OCI-LY3 (cell line): ENCODE results near the gene RWDD4.

ENCODE experiments used
- H2AFZ ChIP-seq: fragments of 200-600, 300-600 bp; shearing (Covaris generic); 2 replicates; pipeline ENCODE4 v1.6.0; 2014; ENCODE audit warnings: antibody characterized with exemption, low read depth, low read length
- H3K27ac ChIP-seq: fragments of 200-600, 300-600 bp; sonication (generic); 2 replicates; pipeline ENCODE4 v1.5.1; 2014; ENCODE audit warnings: mild to moderate bottlenecking, low read length, moderate library complexity, mixed read lengths
- H3K27me3 ChIP-seq: fragments of 200-600, 300-600 bp; sonication (generic); 2 replicates; pipeline ENCODE4 v1.6.1; 2014; ENCODE audit warnings: low read depth, low read length, mixed read lengths
- H3K36me3 ChIP-seq: fragments of 200-600, 300-600 bp; sonication (generic); replicated peaks from 2 replicates; pipeline ENCODE3; 2014; ENCODE audit warnings: low read depth, low read length, mixed read lengths
- H3K4me1 ChIP-seq: fragments of 300-600, 200-600 bp; sonication (generic); 2 replicates; pipeline ENCODE4 v1.6.1; 2014; ENCODE audit warnings: low read length, mixed read lengths
- H3K4me2 ChIP-seq: fragments of 200-600, 300-600 bp; sonication (generic); 2 replicates; pipeline ENCODE4 v1.6.1; 2014; ENCODE audit warnings: low read length, mixed read lengths
- H3K4me3 ChIP-seq: fragments of 300-600, 200-600 bp; sonication (generic); 2 replicates; pipeline ENCODE4 v1.5.1; 2014; ENCODE audit warnings: antibody characterized with exemption, mild to moderate bottlenecking, low read length, moderate library complexity
- H3K79me2 ChIP-seq: fragments of 300-600, 200-600 bp; shearing (Covaris generic); 2 replicates; pipeline ENCODE4 v1.6.1; 2014; ENCODE audit warnings: mild to moderate bottlenecking, low read length, mixed read lengths
- H3K9ac ChIP-seq: fragments of 300-600, 200-600 bp; shearing (Covaris generic); 2 replicates; pipeline ENCODE4 v1.6.0; 2014; ENCODE audit warnings: mild to moderate bottlenecking, low read length, moderate library complexity
- H3K9me3 ChIP-seq: fragments of 200-600, 300-600 bp; shearing (Covaris generic); 2 replicates; pipeline ENCODE4 v1.6.1; 2014; ENCODE audit warnings: low read length, mixed read lengths; ENCODE audit not compliant: insufficient read depth
- H4K20me1 ChIP-seq: fragments of 200-600, 300-600 bp; sonication (generic); 2 replicates; pipeline ENCODE4 v1.6.1; 2016; ENCODE audit warnings: low read length, mixed read lengths; ENCODE audit not compliant: insufficient read depth
- CTCF ChIP-seq: fragments of 200-600, 300-600 bp; sonication (generic); IDR thresholded peaks from 2 replicates; pipeline ENCODE4 v1.5.1; 2014; ENCODE audit warnings: antibody characterized with exemption, low read length, low read depth
- EZH2phosphoT487 ChIP-seq: fragments of 200-600 bp; shearing (Covaris generic); IDR thresholded peaks from 2 replicates; pipeline ENCODE4 v1.6.1; 2018; ENCODE audit warnings: antibody characterized with exemption, mixed run types, low read depth

Gene RWDD4

GRCh38 chr4:183659029-183659871 lies at the start of gene RWDD4, which contains the start of gene TRAPPC11:
Gene RWDD4, minus strand, starts transcription at chr4:183659185. Its CDS starts 233 bp downstream, at chr4:183658952.
Gene TRAPPC11, plus strand, starts transcription at chr4:183659293. Its CDS starts 4,575 bp downstream, at chr4:183663868.
- peak within 1 kb of the TSS; percentile 72 for H3K4me2 ChIP-seq
- H4K20me1 ChIP-seq = no peaks in the 10 kb centered on the region
- TF ChIP-seq CTCF = no peak
- no peak for TF ChIP-seq EZH2phosphoT487
- H3K4me3 ChIP-seq = peak within 1 kb of the TSS; percentile 86
- no peak within 1 kb of the TSS for H2AFZ ChIP-seq
- H3K27ac ChIP-seq = peak within 1 kb of the TSS; percentile 42
- H3K36me3 ChIP-seq = no peaks in the 10 kb centered on the region
- peaks cover 29% of the 10 kb centered on the region for H3K79me2 ChIP-seq
- H3K4me1 ChIP-seq = 0 out of 2 replicates have a peak, but pooled peaks cover 3% of the 10 kb centered on the region
- H3K9me3 ChIP-seq = no peaks in the 10 kb centered on the region
- no peaks in the 10 kb centered on the region for H3K27me3 ChIP-seq
- H3K9ac ChIP-seq = peak within 1 kb of the TSS; percentile 66

DNA sequence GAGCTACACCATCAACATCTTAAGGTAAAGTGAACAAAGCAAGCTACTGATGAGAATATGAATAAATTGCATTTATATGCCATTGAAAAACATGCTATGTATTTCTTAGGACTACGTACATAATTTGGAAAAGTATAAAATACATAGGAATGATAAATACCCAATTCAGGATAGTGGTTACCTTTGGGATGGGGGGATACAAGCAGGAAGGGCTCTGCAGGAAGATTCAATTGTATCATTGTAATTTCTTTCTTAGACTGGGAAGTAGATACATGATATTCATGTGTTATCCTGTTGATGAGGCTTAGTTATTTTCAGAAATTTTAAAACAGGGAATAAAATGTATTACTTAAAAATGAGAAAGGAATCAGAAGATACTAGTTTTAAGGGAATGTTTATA lies 43.5 kb upstream of the RWDD4 start:
- Histone ChIP-seq H2AFZ (no peak overlapping the region), H3K27ac (no peak overlapping the region), H3K79me2 (no peaks in the 10 kb centered on the region), H3K4me1 (no peaks in the 10 kb centered on the region), H3K36me3 (no peaks in the 10 kb centered on the region), H3K9me3 (no peaks in the 10 kb centered on the region), H3K4me3 (no peak overlapping the region), H4K20me1 (no peaks in the 10 kb centered on the region), H3K4me2 (no peak overlapping the region), H3K9ac (no peak overlapping the region), H3K27me3 (no peaks in the 10 kb centered on the region)
- TF ChIP-seq EZH2phosphoT487 (no peak), CTCF (no peak)

DNA sequence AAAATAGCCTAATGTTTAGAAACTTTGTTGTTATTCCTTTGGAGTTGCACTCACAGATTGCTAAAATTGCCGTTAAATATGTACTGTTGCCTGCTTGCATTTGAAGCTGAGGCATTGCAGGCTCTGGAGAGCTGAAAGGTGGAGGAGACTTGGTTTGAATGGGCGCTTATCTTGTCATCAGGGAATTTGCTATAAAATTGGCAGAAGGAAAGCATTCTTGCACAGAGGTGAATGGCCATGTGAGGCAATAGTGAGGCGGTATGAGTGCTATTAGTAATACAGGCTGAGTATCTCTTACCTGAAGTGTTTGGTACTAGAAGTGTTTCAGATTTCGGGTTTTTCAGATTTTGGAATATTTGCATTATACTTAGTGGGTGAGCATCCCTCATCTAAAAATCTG lies 41.4 kb upstream of the RWDD4 start:
- no peaks in the 10 kb centered on the region for H3K9me3 ChIP-seq
- no peak overlapping the region for H3K9ac ChIP-seq
- H3K27ac ChIP-seq = no peak overlapping the region
- H3K27me3 ChIP-seq = no peaks in the 10 kb centered on the region
- TF ChIP-seq EZH2phosphoT487 = no peak
- TF ChIP-seq CTCF = no peak
- H4K20me1 ChIP-seq = no peaks in the 10 kb centered on the region
- H3K36me3 ChIP-seq = no peaks in the 10 kb centered on the region
- H2AFZ ChIP-seq = no peak overlapping the region
- H3K79me2 ChIP-seq = no peaks in the 10 kb centered on the region
- no peaks in the 10 kb centered on the region for H3K4me1 ChIP-seq
- H3K4me2 ChIP-seq = no peak overlapping the region
- no peak overlapping the region for H3K4me3 ChIP-seq

GRCh38 chr4:183698909-183699308 lies 39.9 kb upstream of the RWDD4 start:
- H3K79me2 ChIP-seq = no peaks in the 10 kb centered on the region
- no peak overlapping the region for H3K9ac ChIP-seq
- H3K9me3 ChIP-seq = no peaks in the 10 kb centered on the region
- H3K27ac ChIP-seq = no peak overlapping the region
- no peak overlapping the region for H2AFZ ChIP-seq
- H3K4me1 ChIP-seq = no peaks in the 10 kb centered on the region
- H4K20me1 ChIP-seq = no peaks in the 10 kb centered on the region
- H3K4me2 ChIP-seq = no peak overlapping the region
- TF ChIP-seq EZH2phosphoT487 (no peak), CTCF (no peak)
- H3K36me3 ChIP-seq = no peaks in the 10 kb centered on the region
- no peak overlapping the region for H3K4me3 ChIP-seq
- no peaks in the 10 kb centered on the region for H3K27me3 ChIP-seq
